HEK293T (cell line): ENCODE results near the gene KRTAP3-3.

Experiments used
- CTCF ChIA-PET: fragments of 350-600 bp; formaldehyde crosslinking; extraction: SDS; loops from one replicate; lab custom pipeline; 2021; ENCODE audit warnings: antibody characterized with exemption, inconsistent platforms; lab: Yijun Ruan, JAX
- POLR2A ChIA-PET: fragments of 350-600 bp; formaldehyde crosslinking; extraction: SDS; loops from one replicate; lab custom pipeline; 2020; ENCODE audit warnings: antibody characterized with exemption, inconsistent platforms; lab: Yijun Ruan, JAX
- DNase-seq: peaks from one replicate; pipeline ENCODE4 v3.0.0; 2012; ENCODE audit warnings: mixed read lengths; ENCODE audit errors: extremely low spot score
- ARNT ChIP-seq: fragments of 450-650 bp; IDR thresholded peaks from 2 replicates; pipeline ENCODE4 v1.6.1; 2017; ENCODE audit warnings: mild to moderate bottlenecking
- BHLHE40 ChIP-seq: fragments of 450-650 bp; IDR thresholded peaks from 2 replicates; pipeline ENCODE4 v1.6.1; 2016; ENCODE audit warnings: mild to moderate bottlenecking, moderate library complexity, borderline replicate concordance
- CTBP1 ChIP-seq: fragments of 450-650 bp; IDR thresholded peaks from 2 replicates; pipeline ENCODE4 v1.6.1; 2016; ENCODE audit warnings: borderline replicate concordance
- ELF4 ChIP-seq: fragments of 450-650 bp; IDR thresholded peaks from 2 replicates; pipeline ENCODE4 v1.6.1; 2017; ENCODE audit warnings: antibody characterized with exemption
- FOXA1 ChIP-seq: fragments of 450-650 bp; IDR thresholded peaks from 2 replicates; pipeline ENCODE4 v1.6.1; 2016; ENCODE audit warnings: mild to moderate bottlenecking
- FOXK2 ChIP-seq: fragments of 450-650 bp; IDR thresholded peaks from 2 replicates; pipeline ENCODE4 v1.6.1; 2016; ENCODE audit warnings: mild to moderate bottlenecking
- FOXM1 ChIP-seq: fragments of 450-650 bp; IDR thresholded peaks from 2 replicates; pipeline ENCODE4 v1.6.1; 2017; ENCODE audit warnings: mild to moderate bottlenecking, borderline replicate concordance
- HDGF ChIP-seq: fragments of 450-650 bp; IDR thresholded peaks from 2 replicates; pipeline ENCODE4 v1.6.1; 2017; ENCODE audit warnings: antibody characterized with exemption, borderline replicate concordance
- L3MBTL2 ChIP-seq: fragments of 450-650 bp; conservative IDR thresholded peaks from 2 replicates; pipeline ENCODE4 v1.6.1; 2016; ENCODE audit warnings: mild to moderate bottlenecking
- LEF1 ChIP-seq: fragments of 450-650 bp; IDR thresholded peaks from 2 replicates; pipeline ENCODE4 v1.6.1; 2017; ENCODE audit warnings: mild to moderate bottlenecking, borderline replicate concordance
- NFRKB ChIP-seq: fragments of 450-650 bp; IDR thresholded peaks from 2 replicates; pipeline ENCODE4 v1.6.1; 2016; ENCODE audit warnings: mild to moderate bottlenecking, moderate library complexity
- SP1 ChIP-seq: fragments of 450-650 bp; IDR thresholded peaks from 2 replicates; pipeline ENCODE4 v1.6.1; 2017
- SUZ12 ChIP-seq: fragments of 450-650 bp; IDR thresholded peaks from 2 replicates; pipeline ENCODE4 v1.6.1; 2016; ENCODE audit warnings: mild to moderate bottlenecking
- TARDBP ChIP-seq: fragments of 450-650 bp; IDR thresholded peaks from 2 replicates; pipeline ENCODE4 v1.6.1; 2016
- ZNF384 ChIP-seq: fragments of 450-650 bp; IDR thresholded peaks from 2 replicates; pipeline ENCODE4 v1.6.1; 2016
- TF ChIP-seq, protein P1 (sequence below): fragments of 450-650 bp; IDR thresholded peaks from 2 replicates; pipeline ENCODE4 v1.6.1; 2016

The KRTAP3-3 gene

DNA sequence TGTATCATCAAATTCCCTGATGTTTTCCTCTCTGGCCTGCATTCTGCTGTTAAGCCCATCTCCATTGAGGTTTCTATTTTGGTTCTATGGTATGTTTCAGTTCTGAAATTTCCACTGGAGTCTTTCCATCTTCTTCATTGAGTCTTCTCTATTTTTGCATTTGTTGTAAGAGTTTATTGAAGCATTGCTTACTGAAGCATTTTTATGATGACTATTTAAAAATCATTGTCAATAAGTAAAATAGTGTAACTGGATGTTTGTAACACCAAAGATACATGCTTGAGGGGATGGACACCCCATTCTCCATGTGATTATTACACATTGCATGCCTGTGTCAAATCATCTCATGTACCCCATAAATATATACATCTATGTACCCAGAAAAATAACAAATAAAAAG is 18.4 kb downstream of the KRTAP3-3 start:
- CTCF ChIA-PET = no interaction called here
- no peak for DNase-seq
- POLR2A ChIA-PET = no interaction called here
- TF ChIP-seq FOXK2 (no peak), NFRKB (no peak), CTBP1 (no peak), ARNT (no peak), FOXA1 (no peak), ZNF384 (no peak), SUZ12 (no peak), FOXM1 (no peak), ELF4 (no peak), LEF1 (no peak), BHLHE40 (no peak)
- TF ChIP-seq, protein P1, sequence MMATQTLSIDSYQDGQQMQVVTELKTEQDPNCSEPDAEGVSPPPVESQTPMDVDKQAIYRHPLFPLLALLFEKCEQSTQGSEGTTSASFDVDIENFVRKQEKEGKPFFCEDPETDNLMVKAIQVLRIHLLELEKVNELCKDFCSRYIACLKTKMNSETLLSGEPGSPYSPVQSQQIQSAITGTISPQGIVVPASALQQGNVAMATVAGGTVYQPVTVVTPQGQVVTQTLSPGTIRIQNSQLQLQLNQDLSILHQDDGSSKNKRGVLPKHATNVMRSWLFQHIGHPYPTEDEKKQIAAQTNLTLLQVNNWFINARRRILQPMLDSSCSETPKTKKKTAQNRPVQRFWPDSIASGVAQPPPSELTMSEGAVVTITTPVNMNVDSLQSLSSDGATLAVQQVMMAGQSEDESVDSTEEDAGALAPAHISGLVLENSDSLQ = no peak

DNA sequence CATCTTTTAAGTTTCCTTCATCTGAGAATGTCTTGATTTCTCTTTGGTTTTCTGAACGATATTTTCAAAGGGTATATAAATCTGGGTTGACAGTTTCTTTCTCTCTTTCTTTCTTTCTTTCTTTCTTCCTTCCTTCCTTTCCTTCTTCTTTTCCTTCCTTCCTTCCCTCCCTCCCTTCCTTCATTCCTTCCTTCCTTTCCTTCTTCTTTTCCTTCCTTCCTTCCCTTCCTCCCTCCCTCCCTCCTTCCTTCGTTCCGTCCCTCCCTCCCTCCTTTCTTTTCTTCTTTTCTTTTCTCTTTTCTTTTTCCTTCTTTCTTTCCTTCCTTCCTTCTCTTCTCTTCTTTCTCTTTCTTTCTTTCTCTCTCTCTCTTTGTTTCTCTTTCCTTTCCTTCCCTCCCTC is 19.6 kb downstream of the KRTAP3-3 start:
- ChIA-PET POLR2A (no interaction called here), CTCF (no interaction called here)
- DNase-seq = no peak
- no peak for TF ChIP-seq TARDBP
- no peak for TF ChIP-seq LEF1
- no peak for TF ChIP-seq BHLHE40
- TF ChIP-seq SP1 = no peak
- no peak for TF ChIP-seq SUZ12
- TF ChIP-seq NFRKB = no peak
- TF ChIP-seq FOXK2 = no peak
- no peak for TF ChIP-seq FOXA1
- TF ChIP-seq L3MBTL2 = no peak
- no peak for TF ChIP-seq ZNF384
- TF ChIP-seq HDGF = no peak
- TF ChIP-seq, protein P1 = no peak

DNA sequence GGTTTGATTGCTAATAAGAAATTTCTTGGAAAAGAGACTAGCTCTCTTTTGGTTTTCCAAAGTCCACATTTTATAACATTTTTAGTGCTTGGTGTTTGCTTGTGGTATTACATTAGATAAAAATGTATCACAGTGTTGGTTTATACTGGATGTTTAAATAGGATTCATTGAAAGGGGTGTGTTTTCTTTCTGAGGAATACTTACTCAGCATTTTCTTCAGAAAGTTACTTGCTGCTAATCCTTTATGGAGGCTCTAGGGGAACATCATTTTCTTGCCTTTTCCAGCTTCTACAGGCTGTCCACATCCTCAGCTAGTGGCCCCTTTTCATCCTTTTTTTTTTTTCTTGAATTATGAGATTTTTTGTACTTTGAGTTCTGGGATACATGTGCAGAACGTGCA is 26.4 kb downstream of the KRTAP3-3 start:
- POLR2A ChIA-PET = no interaction called here
- CTCF ChIA-PET = interaction anchor here (0.6 to 1.2 kb wide), 2 partner anchors 15 to 326 kb away, joined by 3 to 4 read pairs; no protein-coding TSS in a partner anchor
- DNase-seq = no peak
- TF ChIP-seq FOXM1 (no peak), BHLHE40 (no peak), SUZ12 (no peak), FOXK2 (no peak), L3MBTL2 (no peak), ARNT (no peak), CTBP1 (no peak)

DNA sequence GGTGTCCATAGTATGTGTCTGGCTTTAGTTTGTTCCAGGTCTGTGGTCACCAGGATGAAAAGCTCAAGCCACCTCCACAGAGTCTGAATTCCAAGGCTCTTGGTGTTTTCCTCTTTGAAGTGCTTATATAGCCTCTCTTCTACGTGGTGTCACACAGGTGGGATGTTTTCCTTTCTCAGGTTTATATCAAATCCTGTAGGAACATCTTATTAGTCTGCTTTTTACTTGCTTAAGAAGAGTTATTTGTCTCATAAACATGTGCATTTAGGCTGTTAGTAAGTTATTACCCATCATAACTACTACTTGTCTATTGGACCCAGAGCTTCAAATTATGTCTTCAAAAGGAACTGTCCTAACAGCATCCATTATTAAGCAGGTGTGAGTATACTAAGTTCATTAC is 27.1 kb downstream of the KRTAP3-3 start, which contains the start of gene KRT39:
KRT39 (minus strand) TSS at position 101 of the 400 bp plus-strand sequence; CDS start at position 9, 92 bp downstream.
- TF ChIP-seq TARDBP = no peak
- no peak for TF ChIP-seq LEF1
- no peak for TF ChIP-seq NFRKB
- TF ChIP-seq BHLHE40 = no peak
- TF ChIP-seq ELF4 = no peak
- TF ChIP-seq L3MBTL2 = no peak
- TF ChIP-seq FOXK2 = no peak
- TF ChIP-seq CTBP1 = no peak
- no peak for TF ChIP-seq SP1
- TF ChIP-seq FOXA1 = no peak
- TF ChIP-seq, protein P1 = no peak
- TF ChIP-seq ZNF384 = no peak
- no peak for TF ChIP-seq HDGF
- ChIA-PET POLR2A (no interaction called here), CTCF (interaction anchor here (1.2 kb wide), 1 partner anchor 15 kb away, joined by 4 read pairs; no protein-coding TSS in a partner anchor)
- DNase-seq = no peak

DNA sequence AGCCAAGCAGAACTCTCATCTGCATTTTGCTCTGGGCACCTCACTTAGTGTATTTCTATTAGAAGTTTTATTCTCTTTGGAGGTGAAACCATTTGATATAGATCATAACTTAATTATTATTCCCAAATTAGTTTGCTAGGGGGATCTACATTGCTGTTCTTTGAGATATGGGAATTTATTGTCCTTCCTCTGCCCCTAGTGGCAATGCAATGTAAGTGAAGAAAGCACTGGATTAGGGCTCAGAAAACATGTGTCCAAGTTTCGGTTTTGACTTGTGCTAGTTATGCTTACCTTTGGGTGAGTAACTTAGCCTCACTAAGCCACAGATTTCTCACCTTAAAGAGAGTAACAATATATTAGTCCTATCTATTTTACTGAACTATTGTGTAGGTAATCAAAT is 30.1 kb downstream of the KRTAP3-3 start:
- CTCF ChIA-PET = interaction anchor here (0.9 kb wide), 1 partner anchor 30 kb away, joined by 3 read pairs; no protein-coding TSS in a partner anchor
- TF ChIP-seq HDGF (no peak), SP1 (no peak), L3MBTL2 (no peak), NFRKB (no peak), LEF1 (no peak), FOXA1 (no peak), ELF4 (no peak), CTBP1 (no peak)
- peak; percentile 23 for DNase-seq
- POLR2A ChIA-PET = no interaction called here

DNA sequence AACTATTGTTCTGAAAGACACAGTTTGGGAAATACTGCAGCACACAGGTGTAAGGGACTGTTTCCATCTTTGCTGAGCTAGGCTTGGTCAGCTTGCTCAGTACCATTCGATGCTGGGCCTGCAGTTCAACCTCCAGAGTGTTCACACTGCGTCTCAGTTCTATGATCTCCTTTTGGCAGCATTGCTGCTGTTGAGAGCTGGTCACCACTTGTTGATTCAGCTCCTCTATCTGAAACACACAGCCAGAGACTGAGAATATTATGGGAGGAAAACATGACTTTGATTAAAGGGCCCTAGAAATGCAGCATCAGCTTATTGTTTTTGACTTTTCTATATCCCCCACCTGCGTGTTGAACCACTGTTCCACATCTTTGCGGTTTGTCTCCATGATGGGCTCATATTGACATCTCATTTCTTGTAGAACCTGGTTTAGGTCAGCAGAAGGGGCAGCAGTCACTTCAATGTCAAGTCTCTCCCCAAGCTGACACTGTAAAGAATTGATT is 31.9 kb downstream of the KRTAP3-3 start:
- TF ChIP-seq FOXM1 = no peak
- TF ChIP-seq HDGF = no peak
- ChIA-PET POLR2A (interaction anchor here (1.1 kb wide), 1 partner anchor 14 kb away, joined by 3 read pairs; no protein-coding TSS in a partner anchor), CTCF (interaction anchor here (0.6 kb wide), 2 partner anchors 11 to 346 kb away, joined by 3 read pairs; no protein-coding TSS in a partner anchor)

DNA sequence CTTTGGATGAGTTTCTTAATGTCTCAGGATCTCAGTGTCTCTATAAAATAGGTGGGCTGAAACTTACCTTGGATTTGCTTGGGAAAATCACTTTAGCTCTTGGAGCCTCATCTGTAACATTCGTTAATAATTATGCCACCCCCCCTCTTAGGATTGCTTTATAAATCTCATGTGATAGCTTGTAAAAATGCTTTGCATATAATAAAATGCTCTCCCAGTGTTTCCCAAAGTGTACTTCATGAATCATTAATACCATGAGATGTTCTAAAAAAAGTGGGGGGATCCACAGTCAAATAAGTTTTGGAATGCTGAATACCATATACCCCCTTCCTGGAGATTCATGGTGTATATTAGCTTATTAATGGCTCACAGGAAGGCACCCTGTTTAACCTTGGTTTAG is 32.4 kb downstream of the KRTAP3-3 start:
- DNase-seq = no peak
- CTCF ChIA-PET = no interaction called here
- TF ChIP-seq, protein P1 = no peak
- no peak for TF ChIP-seq HDGF
- no peak for TF ChIP-seq TARDBP
- no peak for TF ChIP-seq ELF4
- TF ChIP-seq SP1 = no peak
- TF ChIP-seq FOXM1 = no peak
- no peak for TF ChIP-seq SUZ12
- POLR2A ChIA-PET = interaction anchor here (1.1 kb wide), 1 partner anchor 13 kb away, joined by 3 read pairs; no protein-coding TSS in a partner anchor

More for the DNA sequence above, 31.9 kb downstream of the KRTAP3-3 start:
- DNase-seq = no peak
